GM12878 (cell line): ENCODE data around the gene TCP11L2. TPM values are rescaled to one million over a fixed set of nuclear protein-coding genes. Genes with fewer than 3 reads are reported as not detected.

Source experiments
- ATF2 ChIP-seq: IDR thresholded peaks from 2 replicates; pipeline ENCODE4 v1.6.1; 2012; ENCODE audit warnings: low read length, inconsistent platforms
- BACH1 ChIP-seq: fragments of 450-650 bp; IDR thresholded peaks from 2 replicates; pipeline ENCODE4 v1.6.1; 2017; ENCODE audit warnings: mild to moderate bottlenecking, borderline replicate concordance
- CBFB ChIP-seq: IDR thresholded peaks from 2 replicates; pipeline ENCODE4 v1.6.1; 2016; ENCODE audit warnings: antibody characterized with exemption, low read depth
- CBX5 ChIP-seq: sonication (generic); IDR thresholded peaks from 2 replicates; pipeline ENCODE4 v1.6.1; 2016; ENCODE audit warnings: low read depth, moderate library complexity, mild to moderate bottlenecking, inconsistent platforms
- E2F8 ChIP-seq: fragments of 450-650 bp; IDR thresholded peaks from 2 replicates; pipeline ENCODE4 v1.6.1; 2018; ENCODE audit warnings: mild to moderate bottlenecking, low read depth, moderate library complexity; ENCODE audit not compliant: partially characterized antibody
- EP300 ChIP-seq, 2 experiments: fragments of 150-350 bp in 1 of 2; IDR thresholded peaks; 2 replicates each; pipeline ENCODE4 v1.6.1; 2011 to 2012; ENCODE audit warnings: low read depth in 2 of 2, low read length in 2 of 2, borderline replicate concordance in 1 of 2, improper control_type of control experiment in 1 of 2, inconsistent platforms in 1 of 2; ENCODE audit not compliant: control insufficient read depth in 1 of 2
- FOS ChIP-seq: IDR thresholded peaks from 3 replicates; pipeline ENCODE4 v1.6.1; 2011; ENCODE audit warnings: borderline replicate concordance; ENCODE audit not compliant: insufficient read length; ENCODE audit errors: extremely low read depth
- FOXK2 ChIP-seq: fragments of 450-650 bp; IDR thresholded peaks from 2 replicates; pipeline ENCODE4 v1.6.1; 2017; ENCODE audit warnings: mild to moderate bottlenecking, moderate library complexity
- HDAC6 ChIP-seq: fragments of 200-600 bp; sonication (generic); IDR thresholded peaks from one replicate; pipeline ENCODE4 v1.8.0; 2017; ENCODE audit warnings: antibody characterized with exemption; ENCODE audit not compliant: unreplicated experiment
- IKZF1 ChIP-seq: fragments of 450-650 bp; conservative IDR thresholded peaks from 2 replicates; pipeline ENCODE4 v1.6.1; 2017; ENCODE audit warnings: antibody characterized with exemption, mild to moderate bottlenecking
- JUND ChIP-seq: IDR thresholded peaks from 2 replicates; pipeline ENCODE4 v1.6.1; 2012; ENCODE audit warnings: low read depth, mild to moderate bottlenecking, low read length, improper control_type of control experiment, moderate library complexity
- MEF2B ChIP-seq: fragments of 450-650 bp; IDR thresholded peaks from 2 replicates; pipeline ENCODE4 v1.6.1; 2018; ENCODE audit warnings: mild to moderate bottlenecking, moderate library complexity; ENCODE audit not compliant: partially characterized antibody, poor library complexity, severe bottlenecking
- MXI1 ChIP-seq: fragments of 150-350 bp; IDR thresholded peaks from 2 replicates; pipeline ENCODE4 v1.6.1; 2011; ENCODE audit warnings: low read depth, mild to moderate bottlenecking, inconsistent platforms, low read length, improper control_type of control experiment
- PBX3 ChIP-seq: IDR thresholded peaks from 2 replicates; pipeline ENCODE4 v1.6.1; 2011; ENCODE audit warnings: mild to moderate bottlenecking, low read depth, low read length, moderate library complexity; ENCODE audit not compliant: insufficient replicate concordance
- POLR2A ChIP-seq: IDR thresholded peaks from 2 replicates; pipeline ENCODE4 v1.6.1; 2011; ENCODE audit warnings: low read depth, mild to moderate bottlenecking, low read length
- RBBP5 ChIP-seq: fragments of 200-600 bp; sonication (generic); conservative IDR thresholded peaks from 2 replicates; pipeline ENCODE4 v1.6.1; 2016
- RELA ChIP-seq: fragments of 450-650 bp; IDR thresholded peaks from 2 replicates; pipeline ENCODE4 v1.8.0; 2014; ENCODE audit warnings: borderline replicate concordance; ENCODE audit not compliant: partially characterized antibody
- REST ChIP-seq: IDR thresholded peaks from 2 replicates; pipeline ENCODE4 v1.6.1; 2012; ENCODE audit warnings: mild to moderate bottlenecking, low read depth, low read length
- RUNX3 ChIP-seq: IDR thresholded peaks from 2 replicates; pipeline ENCODE4 v1.6.1; 2012; ENCODE audit warnings: low read length, inconsistent platforms
- SMC3 ChIP-seq: IDR thresholded peaks from 2 replicates; pipeline ENCODE4 v1.6.1; 2011; ENCODE audit warnings: low read length, improper control_type of control experiment, borderline replicate concordance
- ZNF384 ChIP-seq: IDR thresholded peaks from 2 replicates; pipeline ENCODE4 v1.6.1; 2012; ENCODE audit warnings: low read depth, mild to moderate bottlenecking, low read length, improper control_type of control experiment, borderline replicate concordance
- ZSCAN29 ChIP-seq: fragments of 450-650 bp; IDR thresholded peaks from 2 replicates; pipeline ENCODE4 v1.6.1; 2017; ENCODE audit warnings: mild to moderate bottlenecking, moderate library complexity
- polyA plus RNA-seq, 11 experiments: library from polyadenylated mRNA; depleted of rRNA in 4 of 11; unstranded in 6 of 11; stranded (reverse) in 5 of 11; fragments of >200 nt; fragmentation: Nextera tagmentation in 4 of 11; fragmentation: Illumina TruSeq in 1 of 11; extraction: Ambion mirVana in 4 of 11; extraction: Trizol in 1 of 11; gene quantifications; 1 replicate in 1 of 11; 2 replicates in 10 of 11; pipeline versions ENCODE4 v1.2.1 to v1.2.3, GENCODE V29; 2011 to 2016; ENCODE audit warnings: inconsistent platforms in 2 of 11, missing spikeins in 2 of 11, low read depth in 1 of 11
- total RNA-seq, 4 experiments: library from RNA; depleted of rRNA in 3 of 4; stranded (reverse); fragments of >200 nt in 3 of 4; fragmentation: Illumina TruSeq in 1 of 4; extraction: Trizol in 1 of 4; gene quantifications; 2 replicates each; pipeline versions ENCODE4 v1.2.1 to v1.2.3, GENCODE V29; 2013 to 2021

Gene TCP11L2
- total and polyA plus RNA-seq, 10 of the 15 experiments (the other 5 are each of a cell fraction or from before 2014, with no cell fraction given): 0.18 to 5.0 (median 0.90) TPM

GRCh38 chr12:106302401-106303201 is at the start of gene TCP11L2 (continued):
- no peak for TF ChIP-seq ATF2
- TF ChIP-seq HDAC6: no peak
- TF ChIP-seq JUND: peak; percentile 99
- TF ChIP-seq IKZF1: peak; percentile 33
- no peak for TF ChIP-seq ZNF384
- TF ChIP-seq REST: no peak
- TF ChIP-seq EP300 (IDR thresholded peaks at IDR 0.05; ENCODE audit: borderline replicate concordance in 1 of 2, control insufficient read depth in 1 of 2, low read depth in 2 of 2, low read length in 2 of 2): no peak
- no peak for TF ChIP-seq E2F8
- TF ChIP-seq RELA: peak; percentile 88
- peak; percentile 59 for TF ChIP-seq POLR2A
- peak; percentile 99 for TF ChIP-seq FOXK2
- no peak for TF ChIP-seq CBFB
- TF ChIP-seq PBX3: no peak
- peak; percentile 26; the same call in 1 of the 2 replicates for TF ChIP-seq MXI1
- no peak for TF ChIP-seq CBX5
- TF ChIP-seq SMC3: no peak
- no peak for TF ChIP-seq RBBP5
- TF ChIP-seq FOS: no peak
- no peak for TF ChIP-seq BACH1
- no peak for TF ChIP-seq ZSCAN29
- 0 out of 2 replicates have a peak, but pooled peaks have one; percentile 33 for TF ChIP-seq RUNX3
- TF ChIP-seq MEF2B: peak; percentile 91
